NB4 (cell line): ENCODE results near the gene LIPM.

Experiments used
- CTCF ChIP-seq: IDR thresholded peaks from one replicate; pipeline ENCODE4 v1.5.1; 2012; ENCODE audit warnings: low read depth, low read length
- POLR2A ChIP-seq: IDR thresholded peaks from 2 replicates; pipeline ENCODE4 v1.6.1; 2011; ENCODE audit warnings: mild to moderate bottlenecking; ENCODE audit not compliant: insufficient read length; ENCODE audit errors: extremely low read depth

DNA sequence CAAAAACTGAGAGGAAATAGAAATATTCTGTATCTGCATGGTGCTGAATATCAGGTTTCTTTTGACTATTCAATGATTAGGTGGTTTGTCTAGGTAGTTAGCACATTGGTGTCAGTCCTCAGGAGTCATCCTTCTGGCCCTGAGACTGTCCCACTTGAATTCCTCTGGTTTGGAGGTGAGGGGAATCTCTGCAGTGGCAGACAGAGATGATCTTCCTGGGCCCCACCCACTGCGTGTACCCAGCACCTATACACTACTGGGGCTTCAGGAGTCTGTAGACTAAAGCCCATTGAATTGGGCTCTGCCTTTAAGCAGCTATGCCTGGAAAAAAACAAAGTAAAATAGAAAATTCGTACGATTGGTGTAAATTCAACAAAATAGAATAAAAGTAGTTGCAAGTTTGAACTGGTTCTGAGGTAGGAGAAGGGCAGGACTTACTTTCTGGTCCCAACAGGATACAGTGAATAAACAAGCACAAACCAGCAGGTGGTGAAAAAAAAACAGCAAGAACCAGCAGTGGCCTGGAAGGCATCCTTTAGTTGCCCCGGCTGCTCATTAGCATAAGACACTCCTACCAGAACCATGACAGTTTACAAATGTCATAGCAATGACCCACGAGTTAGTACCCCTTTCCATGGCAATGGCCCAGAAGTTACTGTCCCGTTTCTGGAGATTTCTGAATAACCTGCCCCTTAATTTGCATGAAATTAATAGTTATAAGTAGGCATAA lies 1.7 kb downstream of the LIPM start:
- no peak for TF ChIP-seq POLR2A
- TF ChIP-seq CTCF, result no peak
